Endothelial cell of umbilical vein (primary cell): ENCODE data around the gene KNCN. TPM values are rescaled to one million over a fixed set of nuclear protein-coding genes. Genes with fewer than 3 reads are reported as not detected.

ENCODE experiments used
- BruUV-seq: library from RNA; stranded (reverse); fragments of 400-500 nt; replicated peaks from 2 replicates; lab custom pipeline; 2021; lab: Mats Ljungman, UMichigan
- CTCF ChIA-PET: fragments of 300-600, 350-600 bp; sonication (Branson Sonifier 250); formaldehyde crosslinking; loops from one replicate; lab custom pipeline; 2021; ENCODE audit warnings: antibody characterized with exemption, inconsistent platforms; lab: Charles Lee
- POLR2A ChIA-PET: fragments of 300-600, 350-600 bp; sonication (Branson Sonifier 250); formaldehyde crosslinking; loops from one replicate; lab custom pipeline; 2021; ENCODE audit warnings: antibody characterized with exemption, inconsistent platforms; lab: Charles Lee
- DNase-seq: peaks from one replicate; pipeline ENCODE4 v3.0.0-alpha.2; 2011; ENCODE audit warnings: low read depth, low spot score
- FAIRE-seq: peaks from 2 replicates; lab custom pipeline; 2011; peaks lifted over from hg19 to GRCh38; lab: Jason Lieb, UNC
- H2AFZ ChIP-seq: 2 replicates; pipeline ENCODE4 v1.6.0; 2012; ENCODE audit warnings: low read depth, low read length, control low read depth, inconsistent platforms
- H3K27ac ChIP-seq: 2 replicates; pipeline ENCODE4 v1.5.1; 2011; ENCODE audit warnings: low read depth, mild to moderate bottlenecking, control low read depth, low read length, moderate library complexity; ENCODE audit not compliant: insufficient read depth
- H3K27me3 ChIP-seq, 2 experiments: 2 replicates each; pipeline versions ENCODE4 v1.6.0 to v1.6.1; 2011; ENCODE audit warnings: low read length in 2 of 2, mixed read lengths in 1 of 2; ENCODE audit not compliant: control insufficient read depth in 2 of 2, insufficient read depth in 2 of 2
- H3K36me3 ChIP-seq, 2 experiments: 2 replicates in 1 of 2; 3 replicates in 1 of 2; pipeline ENCODE4 v1.5.1; 2011; ENCODE audit warnings: low read length in 2 of 2, mild to moderate bottlenecking in 1 of 2, moderate library complexity in 1 of 2; ENCODE audit not compliant: control insufficient read depth in 2 of 2, insufficient read depth in 2 of 2; ENCODE audit errors: extremely low read depth in 1 of 2
- H3K4me1 ChIP-seq: 3 replicates; pipeline ENCODE4 v1.5.1; 2011; ENCODE audit warnings: mild to moderate bottlenecking, low read length; ENCODE audit not compliant: control insufficient read depth, insufficient read depth; ENCODE audit errors: extremely low read depth
- H3K4me2 ChIP-seq: 2 replicates; pipeline ENCODE4 v1.6.1; 2011; ENCODE audit warnings: low read length, control low read depth, mixed read lengths; ENCODE audit not compliant: insufficient read depth
- H3K4me3 ChIP-seq, 3 experiments: fragments of 200-600 bp in 1 of 3; sonication (generic), shearing (Covaris generic) in 1 of 3; replicated peaks in 1 of 3; 2 replicates each; pipeline ENCODE4 v1.5.1; 2011 to 2016; ENCODE audit warnings: control low read depth in 3 of 3, low read length in 3 of 3, mild to moderate bottlenecking in 2 of 3, inconsistent platforms in 1 of 3, low read depth in 1 of 3, moderate library complexity in 1 of 3; ENCODE audit not compliant: insufficient read depth in 1 of 3
- H3K79me2 ChIP-seq: 2 replicates; pipeline ENCODE4 v1.6.0; 2012; ENCODE audit warnings: low read length, inconsistent platforms; ENCODE audit not compliant: control insufficient read depth, insufficient read depth
- H3K9ac ChIP-seq: replicated peaks from 2 replicates; pipeline ENCODE3; 2011; ENCODE audit warnings: low read length, control low read depth; ENCODE audit not compliant: insufficient read depth; ENCODE audit errors: extremely low read depth
- H3K9me1 ChIP-seq: replicated peaks from 3 replicates; pipeline ENCODE4 v1.6.0; 2011; ENCODE audit warnings: mild to moderate bottlenecking, low read length; ENCODE audit not compliant: control insufficient read depth, insufficient read depth; ENCODE audit errors: extremely low read depth
- H3K9me3 ChIP-seq: replicated peaks from 2 replicates; pipeline ENCODE4 v1.5.1; 2012; ENCODE audit warnings: low read length, inconsistent platforms; ENCODE audit not compliant: control insufficient read depth, insufficient read depth
- H4K20me1 ChIP-seq: replicated peaks from 2 replicates; pipeline ENCODE3; 2011; ENCODE audit warnings: mild to moderate bottlenecking, low read length; ENCODE audit not compliant: control insufficient read depth, insufficient read depth; ENCODE audit errors: extremely low read depth
- EZH2 ChIP-seq: IDR thresholded peaks from 2 replicates; pipeline ENCODE4 v1.6.1; 2012; ENCODE audit warnings: borderline replicate concordance, low read depth, mild to moderate bottlenecking, moderate library complexity, low read length, inconsistent platforms; ENCODE audit not compliant: severe bottlenecking
- JUN ChIP-seq: IDR thresholded peaks from 2 replicates; pipeline ENCODE4 v1.6.1; 2011; ENCODE audit warnings: borderline replicate concordance, low read depth; ENCODE audit not compliant: insufficient read length, insufficient read depth
- MAX ChIP-seq: IDR thresholded peaks from 2 replicates; pipeline ENCODE4 v1.6.1; 2011; ENCODE audit not compliant: insufficient read depth, insufficient read length
- POLR2A ChIP-seq: IDR thresholded peaks from 2 replicates; pipeline ENCODE4 v1.6.1; 2012; ENCODE audit warnings: low read depth, mild to moderate bottlenecking, control low read depth, low read length
- POLR2AphosphoS5 ChIP-seq: IDR thresholded peaks from 2 replicates; pipeline ENCODE4 v1.6.1; 2012; ENCODE audit warnings: low read depth, mild to moderate bottlenecking, control low read depth, low read length, moderate library complexity; ENCODE audit not compliant: insufficient read depth
- dilution Hi-C: fragments of 300-500 bp; cut with MboI; formaldehyde crosslinking; loops from one replicate; pipeline ENCODE4 v1.15.0; 2019; ENCODE audit warnings: low sequenced_read_pairs; ENCODE audit not compliant: extremely low pct_ligation_motif_present
- intact Hi-C: fragments of 100-400 bp; cut with micrococcal nuclease; formaldehyde crosslinking; loops from one replicate; pipeline ENCODE4 v1.10.0; 2022
- polyA plus RNA-seq, 4 experiments: library from polyadenylated mRNA; depleted of rRNA in 3 of 4; stranded (reverse) in 3 of 4; unstranded in 1 of 4; fragments of >200 nt; gene quantifications; 2 replicates each; pipeline versions ENCODE4 v1.2.1 to v1.2.3, GENCODE V29; 2011 to 2012; ENCODE audit warnings: missing spikeins in 1 of 4
- total RNA-seq: library from RNA; stranded (reverse); gene quantifications from 2 replicates; pipeline ENCODE4 v1.2.3, GENCODE V29; 2021

The KNCN gene
- total and polyA plus RNA-seq, 2 donors (not counting 3 experiments of a cell fraction or from before 2014, with no cell fraction given) = not detected

- dilution Hi-C loops = no loop called here
These were observed 24.7 kb downstream of the KNCN start for GRCh38 chr1:46526691-46527291.

GRCh38 chr1:46526013-46526690, 25.3 kb downstream of the KNCN start:
- intact Hi-C loops = no loop called here
- TF ChIP-seq JUN (no peak), POLR2A (no peak), EZH2 (peak; percentile 82), MAX (no peak)

More at GRCh38 chr1:46526691-46527291, 24.7 kb downstream of the KNCN start:
- no peak for DNase-seq
- ChIA-PET POLR2A (no interaction called here), CTCF (interaction anchor here (0.6 to 6.5 kb wide), 15 partner anchors 9 to 125 kb away, joined by 3 to 165 read pairs (median 8); a partner anchor contains a TSS)
- H3K4me2 ChIP-seq = no peak overlapping the region
- H3K9me3 ChIP-seq = no peaks in the 10 kb centered on the region
- H3K27ac ChIP-seq = no peak overlapping the region
- intact Hi-C loops = no loop called here
- BruUV-seq = no TSS peak
- H3K27me3 ChIP-seq = peaks cover 54 to 59% of the 10 kb centered on the region in 2 experiments
- no peaks in the 10 kb centered on the region for H3K79me2 ChIP-seq
- H4K20me1 ChIP-seq = no peaks in the 10 kb centered on the region
- no peak overlapping the region for H3K4me3 ChIP-seq
- no peak for TF ChIP-seq POLR2AphosphoS5
- no peak for FAIRE-seq
- H3K9me1 ChIP-seq = no peaks in the 10 kb centered on the region
- no peaks in the 10 kb centered on the region for H3K36me3 ChIP-seq
- H2AFZ ChIP-seq = no peak overlapping the region
- no peak overlapping the region for H3K9ac ChIP-seq
- no peaks in the 10 kb centered on the region for H3K4me1 ChIP-seq

More at GRCh38 chr1:46526013-46526690, 25.3 kb downstream of the KNCN start:
- CTCF ChIA-PET = interaction anchor here (0.7 to 6.5 kb wide), 17 partner anchors 10 to 158 kb away, joined by 3 to 165 read pairs (median 4); no protein-coding TSS in a partner anchor
- Histone ChIP-seq H3K36me3 (no peaks in the 10 kb centered on the region), H4K20me1 (no peaks in the 10 kb centered on the region), H3K27me3 (peaks cover 51 to 62% of the 10 kb centered on the region in 2 experiments), H2AFZ (no peak overlapping the region), H3K4me1 (no peaks in the 10 kb centered on the region), H3K4me3 (no peak overlapping the region), H3K9ac (no peak overlapping the region), H3K27ac (no peak overlapping the region), H3K4me2 (no peak overlapping the region), H3K79me2 (no peaks in the 10 kb centered on the region), H3K9me3 (no peaks in the 10 kb centered on the region), H3K9me1 (no peaks in the 10 kb centered on the region)
- POLR2A ChIA-PET = no interaction called here
- no TSS peak for BruUV-seq
- dilution Hi-C loops = no loop called here
- DNase-seq = no peak
- no peak for FAIRE-seq
